Prostate gland (tissue), 2 donors: Measurements from ENCODE around the gene LMCD1. TPM values are rescaled to one million over a fixed set of nuclear protein-coding genes. Genes with fewer than 3 reads are reported as not detected.

Experiments used
- DNase-seq: peaks from one replicate; pipeline ENCODE4 v3.0.0-alpha.2; 2019; ENCODE audit warnings: low spot score
- H3K27ac ChIP-seq, 2 donors: fragments of 200-600 bp; sonication (generic); 2 replicates each; pipeline ENCODE4 v1.5.1; 2017 to 2019
- H3K27me3 ChIP-seq: fragments of 200-600 bp; sonication (generic); replicated peaks from 2 replicates; pipeline ENCODE4 v1.5.1; 2019; ENCODE audit not compliant: insufficient read depth
- H3K36me3 ChIP-seq, 2 donors: fragments of 200-600 bp; sonication (generic); 1 replicate in 1 of 2; 2 replicates in 1 of 2; pipeline versions ENCODE4 v1.5.1 to v1.8.1; 2017 to 2019
- H3K4me1 ChIP-seq: fragments of 200-600 bp; sonication (generic); replicated peaks from 2 replicates; pipeline ENCODE4 v1.5.1; 2019
- H3K4me3 ChIP-seq, 2 donors: fragments of 200-600 bp; sonication (generic); 2 replicates each; pipeline ENCODE4 v1.5.1; 2017 to 2019
- H3K9me3 ChIP-seq: fragments of 200-600 bp; sonication (generic); 2 replicates; pipeline ENCODE4 v1.5.1; 2017
- POLR2A ChIP-seq: fragments of 450-650 bp; IDR thresholded peaks from one replicate; pipeline ENCODE4 v1.6.1; 2016; ENCODE audit warnings: antibody characterized with exemption, mild to moderate bottlenecking
- POLR2AphosphoS5 ChIP-seq: sonication (generic); formaldehyde crosslinking; IDR thresholded peaks from one replicate; pipeline ENCODE4 v1.6.1; 2017; ENCODE audit warnings: antibody characterized with exemption
- WGBS: methylation state at CpG from one replicate; pipeline ENCODE4 v1.1.5; 2018; 5-methylcytosine and 5-hydroxymethylcytosine counted together
- intact Hi-C: fragments of 100-400 bp; cut with DNase I; formaldehyde crosslinking; loops from one replicate; pipeline ENCODE4 v1.14.2; 2022
- total RNA-seq, 2 donors: library from RNA; depleted of rRNA; stranded (reverse); fragments of >200 nt; gene quantifications; one replicate each; pipeline ENCODE4 v1.1.0, GENCODE V29; 2016
- TF ChIP-seq, protein P1 (sequence below), 4 experiments: fragments of 200-600 bp in 2 of 4; fragments of 450-650 bp in 2 of 4; sonication (generic) in 2 of 4; IDR thresholded peaks; 1 replicate in 3 of 4; 2 replicates in 1 of 4; pipeline ENCODE4 v1.5.1; 2016 to 2019; ENCODE audit warnings: antibody characterized with exemption in 4 of 4, mild to moderate bottlenecking in 2 of 4, moderate library complexity in 2 of 4

LMCD1 gene
- total RNA-seq, 2 donors from 2014 or later, result 73.0 to 144 TPM

DNA sequence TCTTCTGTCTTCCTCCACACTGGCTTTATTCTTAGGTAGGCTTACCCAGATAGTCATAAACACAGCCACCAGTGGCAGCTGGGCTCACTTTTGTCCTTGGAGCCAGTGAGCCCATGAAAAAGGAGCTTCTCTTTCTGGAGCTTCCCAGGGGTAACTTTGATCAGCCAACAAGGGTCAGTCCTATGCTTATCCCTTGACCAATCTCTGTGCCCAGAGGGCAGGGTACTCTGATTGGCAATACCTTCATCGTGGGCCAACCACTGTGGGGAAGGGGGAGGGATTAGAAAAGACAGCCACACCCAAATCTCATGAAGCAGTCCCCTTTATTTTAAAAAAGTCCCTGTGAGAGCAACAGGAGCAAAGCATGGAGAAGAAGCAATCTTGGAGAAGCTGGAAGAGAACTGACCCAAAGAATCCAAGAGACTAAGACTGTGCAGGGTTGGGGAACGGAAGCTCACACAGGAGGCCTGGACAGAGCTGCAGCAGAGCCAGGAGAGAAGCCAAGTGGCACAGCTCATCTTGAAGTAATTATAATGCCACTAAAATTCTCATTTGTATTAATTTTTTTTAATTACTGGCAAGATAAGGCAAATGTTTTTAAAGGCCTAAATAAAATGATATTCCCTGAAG lies 72.5 kb downstream of the LMCD1 start:
- intact Hi-C loops, result no loop called here

DNA sequence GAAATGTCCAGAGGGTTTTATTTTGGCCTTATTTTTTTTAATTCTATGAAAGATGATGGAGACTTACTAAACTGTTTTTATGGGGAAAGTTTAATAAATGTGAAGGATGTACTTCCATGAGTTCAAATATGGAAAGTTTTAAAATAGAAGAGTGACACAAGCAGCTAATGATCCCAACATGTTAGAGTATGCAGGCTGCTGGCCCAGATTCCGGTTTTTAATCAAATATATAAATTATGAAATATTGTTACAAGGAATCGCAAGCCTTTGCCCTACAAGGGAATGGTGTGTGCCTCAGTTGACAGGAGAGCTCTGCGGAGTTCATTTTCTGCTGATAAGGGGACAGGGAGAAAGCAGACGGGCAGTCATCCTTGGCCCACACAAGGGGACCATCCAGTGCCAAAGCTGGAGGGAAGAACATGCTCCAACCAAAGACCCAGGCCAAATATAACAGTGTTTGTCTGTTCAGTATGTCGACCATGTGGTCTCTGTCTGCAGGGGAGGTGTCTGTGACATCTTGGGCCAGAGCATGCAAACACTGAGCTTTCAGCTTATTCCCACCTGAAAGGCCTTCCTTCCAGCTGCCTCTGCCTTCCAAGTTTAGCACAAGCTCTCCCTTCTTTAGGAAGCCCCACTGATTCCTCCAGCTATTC lies 73.2 kb downstream of the LMCD1 start:
- intact Hi-C loops, result no loop called here
- TF ChIP-seq, protein P1, sequence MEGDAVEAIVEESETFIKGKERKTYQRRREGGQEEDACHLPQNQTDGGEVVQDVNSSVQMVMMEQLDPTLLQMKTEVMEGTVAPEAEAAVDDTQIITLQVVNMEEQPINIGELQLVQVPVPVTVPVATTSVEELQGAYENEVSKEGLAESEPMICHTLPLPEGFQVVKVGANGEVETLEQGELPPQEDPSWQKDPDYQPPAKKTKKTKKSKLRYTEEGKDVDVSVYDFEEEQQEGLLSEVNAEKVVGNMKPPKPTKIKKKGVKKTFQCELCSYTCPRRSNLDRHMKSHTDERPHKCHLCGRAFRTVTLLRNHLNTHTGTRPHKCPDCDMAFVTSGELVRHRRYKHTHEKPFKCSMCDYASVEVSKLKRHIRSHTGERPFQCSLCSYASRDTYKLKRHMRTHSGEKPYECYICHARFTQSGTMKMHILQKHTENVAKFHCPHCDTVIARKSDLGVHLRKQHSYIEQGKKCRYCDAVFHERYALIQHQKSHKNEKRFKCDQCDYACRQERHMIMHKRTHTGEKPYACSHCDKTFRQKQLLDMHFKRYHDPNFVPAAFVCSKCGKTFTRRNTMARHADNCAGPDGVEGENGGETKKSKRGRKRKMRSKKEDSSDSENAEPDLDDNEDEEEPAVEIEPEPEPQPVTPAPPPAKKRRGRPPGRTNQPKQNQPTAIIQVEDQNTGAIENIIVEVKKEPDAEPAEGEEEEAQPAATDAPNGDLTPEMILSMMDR (IDR thresholded peaks at IDR 0.05), result no peak
- TF ChIP-seq POLR2A, result no peak
- TF ChIP-seq POLR2AphosphoS5, result no peak
- H3K27ac ChIP-seq, result no peak overlapping the region

More for the DNA sequence above, 72.5 kb downstream of the LMCD1 start:
- Histone ChIP-seq H3K9me3 (no peaks in the 10 kb centered on the region), H3K4me3 (no peak overlapping the region), H3K27me3 (no peaks in the 10 kb centered on the region), H3K27ac (no peak overlapping the region), H3K4me1 (no peaks in the 10 kb centered on the region), H3K36me3 (no peaks in the 10 kb centered on the region)
- TF ChIP-seq POLR2AphosphoS5 (no peak), POLR2A (no peak)
- TF ChIP-seq, protein P1 (IDR thresholded peaks at IDR 0.05), result no peak
- 67% methylated on average over 2 of the region's 2 CpGs for WGBS
- no peak for DNase-seq

DNA sequence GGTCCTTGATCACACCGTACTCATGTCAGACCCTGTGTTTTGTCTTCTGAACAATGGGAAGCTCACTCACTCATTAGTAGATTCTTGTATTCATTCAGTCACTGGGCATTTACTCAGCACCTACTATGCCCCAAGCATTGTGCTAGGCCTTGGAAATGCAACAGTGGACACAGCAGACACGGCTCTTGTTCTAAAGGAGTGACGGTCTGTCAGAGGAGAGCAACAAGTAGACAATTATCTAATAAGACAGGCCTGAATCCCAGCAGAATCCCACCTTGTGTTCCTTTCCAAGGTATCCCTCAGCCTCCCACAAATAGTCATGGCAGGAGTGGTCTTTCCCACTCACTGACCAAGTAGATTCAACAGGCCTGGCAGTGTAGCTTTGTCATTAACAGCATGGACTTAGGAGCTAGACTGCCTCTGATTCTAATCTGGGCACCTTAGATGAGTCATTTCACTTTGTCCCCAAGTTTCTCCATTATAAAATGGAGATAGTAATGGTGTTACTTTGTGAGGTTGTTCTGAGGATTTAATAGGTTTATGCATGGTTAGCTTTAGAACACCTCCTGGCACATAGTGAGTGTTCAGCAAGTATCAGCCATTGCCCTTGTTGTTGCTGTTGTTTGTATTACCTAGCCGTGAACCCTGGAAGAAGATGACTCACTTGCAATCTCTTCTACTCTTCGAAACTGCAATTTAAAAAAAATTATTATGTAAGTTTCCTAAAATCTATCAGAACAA lies 73.9 kb downstream of the LMCD1 start:
- no peaks in the 10 kb centered on the region for H3K27me3 ChIP-seq
- no peaks in the 10 kb centered on the region for H3K4me1 ChIP-seq
- DNase-seq, result no peak
- no peaks in the 10 kb centered on the region for H3K36me3 ChIP-seq
- intact Hi-C loops, result no loop called here
- H3K4me3 ChIP-seq, result no peak overlapping the region
- no peak overlapping the region for H3K27ac ChIP-seq
- no peak for TF ChIP-seq POLR2AphosphoS5
- TF ChIP-seq, protein P1 (IDR thresholded peaks at IDR 0.05), result no peak
- no peak for TF ChIP-seq POLR2A
- H3K9me3 ChIP-seq, result no peaks in the 10 kb centered on the region
- 85% methylated on average over 5 of the region's 5 CpGs for WGBS

More for the DNA sequence above, 73.2 kb downstream of the LMCD1 start:
- 61% methylated on average over 5 of the region's 5 CpGs for WGBS
- Histone ChIP-seq H3K27me3 (no peaks in the 10 kb centered on the region), H3K36me3 (no peaks in the 10 kb centered on the region), H3K9me3 (no peaks in the 10 kb centered on the region), H3K4me1 (no peaks in the 10 kb centered on the region), H3K4me3 (no peak overlapping the region)
- DNase-seq, result no peak

DNA sequence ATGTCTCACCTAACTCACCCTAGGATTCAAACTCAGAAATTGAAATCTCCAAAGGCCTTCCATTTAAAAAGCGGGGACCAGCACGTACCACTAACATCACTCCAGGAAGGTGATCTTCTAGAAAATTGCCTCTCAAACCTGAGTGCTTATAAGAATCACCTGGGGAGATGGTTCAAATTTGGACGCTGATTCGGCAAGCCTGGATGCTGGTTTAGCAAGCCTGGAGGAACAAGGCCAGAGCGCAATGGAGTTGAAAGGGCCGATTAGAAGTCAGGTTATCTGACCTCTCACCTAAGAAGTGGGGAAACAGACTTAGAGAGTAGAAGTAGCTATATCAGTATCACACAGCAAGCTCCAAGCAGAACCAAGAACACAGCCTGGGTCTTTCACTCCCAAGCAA lies 74.8 kb downstream of the LMCD1 start:
- Histone ChIP-seq H3K9me3 (no peaks in the 10 kb centered on the region), H3K36me3 (no peaks in the 10 kb centered on the region), H3K4me1 (no peaks in the 10 kb centered on the region), H3K4me3 (no peak overlapping the region), H3K27ac (no peak overlapping the region), H3K27me3 (no peaks in the 10 kb centered on the region)
- TF ChIP-seq, protein P1 (IDR thresholded peaks at IDR 0.05), result no peak
- TF ChIP-seq POLR2AphosphoS5, result no peak
- no peak for TF ChIP-seq POLR2A
- intact Hi-C loops, result no loop called here
- DNase-seq, result no peak
- 77% methylated on average over 6 of the region's 6 CpGs for WGBS
